Testis (tissue), 2 donors: ENCODE measurements around the gene SUFU.

ENCODE experiments used
- CTCF ChIP-seq, 3 experiments: fragments of 450-650 bp in 2 of 3; fragments of 200-600 bp in 1 of 3; sonication (generic) in 1 of 3; IDR thresholded peaks; one replicate each; pipeline ENCODE4 v1.5.1; 2016 to 2019; ENCODE audit warnings: antibody characterized with exemption in 3 of 3, mild to moderate bottlenecking in 2 of 3, moderate library complexity in 1 of 3
- POLR2A ChIP-seq: fragments of 450-650 bp; IDR thresholded peaks from one replicate; pipeline ENCODE4 v1.6.1; 2017; ENCODE audit warnings: antibody characterized with exemption, mild to moderate bottlenecking, moderate library complexity

DNA sequence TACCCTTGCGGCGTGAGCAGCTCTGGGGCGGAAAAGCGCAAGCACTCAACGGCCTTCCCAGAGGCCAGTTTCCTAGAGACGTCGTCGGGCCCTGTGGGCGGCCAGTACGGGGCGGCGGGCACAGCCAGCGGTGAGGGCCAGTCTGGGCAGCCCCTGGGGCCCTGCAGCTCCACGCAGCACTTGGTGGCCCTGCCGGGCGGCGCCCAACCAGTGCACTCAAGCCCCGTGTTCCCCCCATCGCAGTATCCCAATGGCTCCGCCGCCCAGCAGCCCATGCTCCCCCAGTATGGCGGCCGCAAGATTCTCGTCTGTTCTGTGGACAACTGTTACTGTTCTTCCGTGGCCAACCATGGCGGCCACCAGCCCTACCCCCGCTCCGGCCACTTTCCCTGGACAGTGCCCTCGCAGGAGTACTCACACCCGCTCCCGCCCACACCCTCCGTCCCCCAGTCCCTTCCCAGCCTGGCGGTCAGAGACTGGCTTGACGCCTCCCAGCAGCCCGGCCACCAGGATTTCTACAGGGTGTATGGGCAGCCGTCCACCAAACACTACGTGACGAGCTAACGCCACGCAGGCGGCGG lies 153.1 kb downstream of the SUFU start:
- TF ChIP-seq POLR2A, result no peak
- TF ChIP-seq CTCF (IDR thresholded peaks at IDR 0.05), result no peak
